Measurements from ENCODE around the gene NOS1AP. TPM values are rescaled to one million over a fixed set of nuclear protein-coding genes. Genes with fewer than 3 reads are reported as not detected.

NOS1AP gene
- total RNA-seq, 2 experiments from 2014 or later = 0.18 TPM

DNA sequence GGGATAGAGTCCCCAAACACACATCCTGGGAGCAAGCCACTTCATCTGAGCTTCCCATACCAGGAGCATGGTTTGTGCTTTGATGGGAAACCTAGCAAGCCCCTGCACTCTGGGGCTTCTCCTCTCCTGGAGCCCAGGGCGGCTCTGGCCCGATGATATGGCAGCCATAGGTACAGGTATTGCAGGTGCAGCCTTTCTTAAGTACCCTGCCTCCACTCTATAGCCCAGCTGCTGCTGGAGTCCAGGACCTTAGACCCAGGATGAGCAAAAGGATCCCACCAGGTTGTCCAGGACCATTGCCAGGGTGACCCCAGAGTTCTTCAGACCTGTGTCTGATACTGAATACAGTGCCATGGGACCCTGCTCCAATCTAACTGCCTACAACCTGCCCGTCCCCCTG, 316.2 kb downstream of the NOS1AP start:
- Mint-ChIP-seq H3K4me3 (no peak overlapping the region), H3K36me3 (ENCODE audit: low read depth) (no peaks in the 10 kb centered on the region), H3K9me3 (no peaks in the 10 kb centered on the region), H3K4me1 (ENCODE audit: low read depth) (no peaks in the 10 kb centered on the region), H3K27me3 (peaks cover 6% of the 10 kb centered on the region), H3K27ac (no peak overlapping the region)
- no peak for TF ChIP-seq CTCF (IDR thresholded peaks at IDR 0.05)
- no peak for ATAC-seq
- CTCF ChIA-PET = no interaction called here
- intact Hi-C loops (cut with micrococcal nuclease) = no loop called here
- POLR2A ChIA-PET = no interaction called here
- no peak for DNase-seq

GRCh38 chr1:162386292-162387225, 317.1 kb downstream of the NOS1AP start:
- CTCF ChIA-PET = no interaction called here
- no peak for TF ChIP-seq CTCF (IDR thresholded peaks at IDR 0.05)
- Mint-ChIP-seq H3K27ac (no peak overlapping the region), H3K4me3 (no peak overlapping the region), H3K4me1 (ENCODE audit: low read depth) (no peaks in the 10 kb centered on the region), H3K27me3 (peaks cover 6% of the 10 kb centered on the region), H3K9me3 (no peaks in the 10 kb centered on the region), H3K36me3 (ENCODE audit: low read depth) (no peaks in the 10 kb centered on the region)
- DNase-seq (no peak), ATAC-seq (no peak)
- POLR2A ChIA-PET = interaction anchor here (0.6 kb wide), 1 partner anchor 32 kb away, joined by 3 read pairs; no protein-coding TSS in a partner anchor
- intact Hi-C loops (cut with micrococcal nuclease) = no loop called here

- H3K27ac Mint-ChIP-seq = no peak overlapping the region
- no peak for ATAC-seq
- no peak overlapping the region for H3K4me3 Mint-ChIP-seq
- no peak for TF ChIP-seq CTCF (IDR thresholded peaks at IDR 0.05)
- no peaks in the 10 kb centered on the region for H3K9me3 Mint-ChIP-seq
- no peaks in the 10 kb centered on the region for H3K4me1 Mint-ChIP-seq (ENCODE audit: low read depth)
- ChIA-PET CTCF (no interaction called here), POLR2A (interaction anchor here (0.6 kb wide), 1 partner anchor 31 kb away, joined by 3 read pairs; no protein-coding TSS in a partner anchor)
- DNase-seq = no peak
- intact Hi-C loops (cut with micrococcal nuclease) = no loop called here
- H3K27me3 Mint-ChIP-seq = peaks cover 7% of the 10 kb centered on the region
- no peaks in the 10 kb centered on the region for H3K36me3 Mint-ChIP-seq (ENCODE audit: low read depth)
Observed at GRCh38 chr1:162387226-162388082, 318.0 kb downstream of the NOS1AP start.

- Mint-ChIP-seq H3K9me3 (no peaks in the 10 kb centered on the region), H3K4me3 (no peak overlapping the region), H3K4me1 (ENCODE audit: low read depth) (no peaks in the 10 kb centered on the region), H3K27ac (no peak overlapping the region), H3K27me3 (peaks cover 7% of the 10 kb centered on the region), H3K36me3 (ENCODE audit: low read depth) (no peaks in the 10 kb centered on the region)
- no peak for DNase-seq
- intact Hi-C loops (cut with micrococcal nuclease) = no loop called here
- no peak for TF ChIP-seq CTCF (IDR thresholded peaks at IDR 0.05)
- ChIA-PET CTCF (no interaction called here), POLR2A (no interaction called here)
- ATAC-seq = no peak
Observed at GRCh38 chr1:162388083-162388594, 318.6 kb downstream of the NOS1AP start.

All from activated CD8-positive, alpha-beta T cell treated with anti-CD3 and anti-CD28 coated beads for 36 hours (primary cell).